ENCODE data around the gene BEST3. TPM values are rescaled to one million over a fixed set of nuclear protein-coding genes. Genes with fewer than 3 reads are reported as not detected.
A peak's percentile ranks its signal among the peaks of the same experiment; 100 is the strongest.

BEST3 gene
- total and polyA plus RNA-seq, 2 of the 4 experiments (the other 2 are of a cell fraction): under 0.01 to 0.07 TPM

- Histone ChIP-seq H3K9ac (ENCODE audit: low read depth, low read length) (no peak overlapping the region), H3K18ac (ENCODE audit: low read depth, low read length) (no peak overlapping the region), H3K9me3 (ENCODE audit: control insufficient read depth, insufficient read depth, low read length) (no peaks in the 10 kb centered on the region), H4K20me1 (ENCODE audit: insufficient read depth, low read length) (no peaks in the 10 kb centered on the region), H4K8ac (ENCODE audit: low read depth in 2 of 2, low read length in 2 of 2) (no peak overlapping the region), H3K27ac (ENCODE audit: insufficient read depth, low read length) (no peak overlapping the region), H3K79me1 (ENCODE audit: low read depth in 1 of 2, low read length in 2 of 2) (no peaks in the 10 kb centered on the region), H3K4me3 (ENCODE audit: insufficient read depth, low read depth, low read length) (no peak overlapping the region), H3K4ac (ENCODE audit: low read depth, low read length) (no peak overlapping the region), H2BK5ac (ENCODE audit: low read depth, low read length, poor library complexity, severe bottlenecking) (no peak overlapping the region), H2AFZ (replicated peaks; ENCODE audit: low read length, poor library complexity) (no peak overlapping the region), H2BK15ac (ENCODE audit: low read depth, low read length) (no peak overlapping the region), H3K14ac (replicated peaks; ENCODE audit: low read depth, low read length) (no peak overlapping the region), H3K36me3 (ENCODE audit: control insufficient read depth, insufficient read depth, low read length) (no peaks in the 10 kb centered on the region), H3K4me1 (ENCODE audit: control insufficient read depth, insufficient read depth, low read length) (peaks cover 13% of the 10 kb centered on the region), H2AK9ac (replicated peaks; ENCODE audit: low read depth, low read length, poor library complexity) (no peak overlapping the region), H3K4me2 (ENCODE audit: low read depth, low read length) (no peak overlapping the region), H3K23ac (ENCODE audit: low read depth, low read length) (no peak overlapping the region), H2AK5ac (ENCODE audit: low read depth, low read length) (no peak overlapping the region), H3K56ac (ENCODE audit: extremely low read depth, insufficient read depth, low read length) (no peak overlapping the region), H4K91ac (ENCODE audit: insufficient read depth, low read depth, low read length) (no peak overlapping the region), H2BK20ac (ENCODE audit: low read depth, low read length) (peak overlapping the region; percentile 26; the same call in 1 of the 2 replicates), H2BK120ac (ENCODE audit: low read depth, low read length) (no peak overlapping the region), H3K27me3 (ENCODE audit: control insufficient read depth, insufficient read depth, low read length) (no peaks in the 10 kb centered on the region), H3K9me1 (ENCODE audit: insufficient read depth, low read length) (peaks cover 9% of the 10 kb centered on the region), H4K5ac (ENCODE audit: low read depth, low read length) (no peak overlapping the region)
- DNase-seq (no peak), ATAC-seq (ENCODE audit: low read depth) (no peak)
- WGBS, 2 experiments (ENCODE audit: extremely low coverage in 2 of 2, insufficient read length in 1 of 2): no CpG with 5 or more reads among the region's 3 CpGs
- BruUV-seq (replicated peaks): no TSS peak
- TF ChIP-seq MAZ (IDR thresholded peaks at IDR 0.05; ENCODE audit: borderline replicate concordance, low read depth, low read length) (no peak), CTCF (conservative IDR thresholded peaks at IDR 0.05; ENCODE audit: low read depth, low read length) (no peak), USF2 (IDR thresholded peaks at IDR 0.05; ENCODE audit: low read depth, low read length) (no peak), MXI1 (IDR thresholded peaks at IDR 0.05; ENCODE audit: borderline replicate concordance, low read depth, low read length) (no peak), CEBPB (IDR thresholded peaks at IDR 0.05; ENCODE audit: low read depth, low read length) (no peak), CHD1 (IDR thresholded peaks at IDR 0.05; ENCODE audit: low read depth, low read length) (no peak), BHLHE40 (IDR thresholded peaks at IDR 0.05; ENCODE audit: low read depth, low read length) (no peak), RAD21 (IDR thresholded peaks at IDR 0.05; ENCODE audit: low read length) (no peak), RFX5 (IDR thresholded peaks at IDR 0.05; ENCODE audit: low read depth, low read length) (no peak), NFE2L2 (IDR thresholded peaks at IDR 0.05; ENCODE audit: low read depth, low read length) (no peak), FOS (IDR thresholded peaks at IDR 0.05; ENCODE audit: low read depth, low read length) (no peak), RCOR1 (IDR thresholded peaks at IDR 0.05; ENCODE audit: insufficient replicate concordance, low read length) (no peak), POLR2A (IDR thresholded peaks at IDR 0.05; ENCODE audit: low read depth, low read length) (no peak), ELK1 (IDR thresholded peaks at IDR 0.05; ENCODE audit: borderline replicate concordance, low read depth, low read length) (no peak)
- intact Hi-C loops (cut with micrococcal nuclease): no loop called here
- ChIA-PET POLR2A (ENCODE audit: unreplicated experiment) (no interaction called here), CTCF (interaction anchor here (0.8 to 4.4 kb wide), 2 partner anchors 13 to 39 kb away, joined by 3 to 16 read pairs; no protein-coding TSS in a partner anchor)
- dilution Hi-C loops (cut with HindIII; ENCODE audit: low sequenced_read_pairs, unreplicated experiment): no loop called here
- in situ Hi-C loops (cut with MboI; ENCODE audit: low sequenced_read_pairs): loop anchor here (10.0 kb wide), 1 partner anchor 63 kb away; no protein-coding TSS in a partner anchor
These were observed 47.2 kb downstream of the BEST3 start for GRCh38 chr12:69651922-69652321.

Measured in IMR-90 (cell line).